A549 (cell line): ENCODE data around the gene TNS2.

Experiments
- USF2 ChIP-seq: fragments of 450-650 bp; IDR thresholded peaks from 2 replicates; pipeline ENCODE4 v1.6.1; 2014; ENCODE audit warnings: antibody characterized with exemption
- TF ChIP-seq, protein P1 (sequence below): fragments of >200 bp; sonication (Bioruptor Twin); formaldehyde crosslinking; IDR thresholded peaks from 3 replicates; pipeline ENCODE4 v1.5.1; 2016
- TF ChIP-seq, protein P2 (sequence below): IDR thresholded peaks from 2 replicates; pipeline ENCODE4 v1.6.1; 2012

- TF ChIP-seq, protein P1, sequence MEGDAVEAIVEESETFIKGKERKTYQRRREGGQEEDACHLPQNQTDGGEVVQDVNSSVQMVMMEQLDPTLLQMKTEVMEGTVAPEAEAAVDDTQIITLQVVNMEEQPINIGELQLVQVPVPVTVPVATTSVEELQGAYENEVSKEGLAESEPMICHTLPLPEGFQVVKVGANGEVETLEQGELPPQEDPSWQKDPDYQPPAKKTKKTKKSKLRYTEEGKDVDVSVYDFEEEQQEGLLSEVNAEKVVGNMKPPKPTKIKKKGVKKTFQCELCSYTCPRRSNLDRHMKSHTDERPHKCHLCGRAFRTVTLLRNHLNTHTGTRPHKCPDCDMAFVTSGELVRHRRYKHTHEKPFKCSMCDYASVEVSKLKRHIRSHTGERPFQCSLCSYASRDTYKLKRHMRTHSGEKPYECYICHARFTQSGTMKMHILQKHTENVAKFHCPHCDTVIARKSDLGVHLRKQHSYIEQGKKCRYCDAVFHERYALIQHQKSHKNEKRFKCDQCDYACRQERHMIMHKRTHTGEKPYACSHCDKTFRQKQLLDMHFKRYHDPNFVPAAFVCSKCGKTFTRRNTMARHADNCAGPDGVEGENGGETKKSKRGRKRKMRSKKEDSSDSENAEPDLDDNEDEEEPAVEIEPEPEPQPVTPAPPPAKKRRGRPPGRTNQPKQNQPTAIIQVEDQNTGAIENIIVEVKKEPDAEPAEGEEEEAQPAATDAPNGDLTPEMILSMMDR = no peak
- TF ChIP-seq, protein P2, sequence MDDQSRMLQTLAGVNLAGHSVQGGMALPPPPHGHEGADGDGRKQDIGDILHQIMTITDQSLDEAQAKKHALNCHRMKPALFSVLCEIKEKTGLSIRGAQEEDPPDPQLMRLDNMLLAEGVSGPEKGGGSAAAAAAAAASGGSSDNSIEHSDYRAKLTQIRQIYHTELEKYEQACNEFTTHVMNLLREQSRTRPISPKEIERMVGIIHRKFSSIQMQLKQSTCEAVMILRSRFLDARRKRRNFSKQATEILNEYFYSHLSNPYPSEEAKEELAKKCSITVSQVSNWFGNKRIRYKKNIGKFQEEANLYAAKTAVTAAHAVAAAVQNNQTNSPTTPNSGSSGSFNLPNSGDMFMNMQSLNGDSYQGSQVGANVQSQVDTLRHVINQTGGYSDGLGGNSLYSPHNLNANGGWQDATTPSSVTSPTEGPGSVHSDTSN = no peak
- TF ChIP-seq USF2 = no peak
These were observed 15.6 kb downstream of the TNS2 start for GRCh38 chr12:53065470-53065869.
